HG03108 (cell line): ENCODE results near the gene PTCD1.

Experiments
- ATAC-seq: cut with Tn5 transposase; IDR thresholded peaks from one replicate; pipeline ENCODE4 v1.9.1; 2021; ENCODE audit warnings: moderate library complexity; ENCODE audit not compliant: unreplicated experiment

The PTCD1 gene, protein sequence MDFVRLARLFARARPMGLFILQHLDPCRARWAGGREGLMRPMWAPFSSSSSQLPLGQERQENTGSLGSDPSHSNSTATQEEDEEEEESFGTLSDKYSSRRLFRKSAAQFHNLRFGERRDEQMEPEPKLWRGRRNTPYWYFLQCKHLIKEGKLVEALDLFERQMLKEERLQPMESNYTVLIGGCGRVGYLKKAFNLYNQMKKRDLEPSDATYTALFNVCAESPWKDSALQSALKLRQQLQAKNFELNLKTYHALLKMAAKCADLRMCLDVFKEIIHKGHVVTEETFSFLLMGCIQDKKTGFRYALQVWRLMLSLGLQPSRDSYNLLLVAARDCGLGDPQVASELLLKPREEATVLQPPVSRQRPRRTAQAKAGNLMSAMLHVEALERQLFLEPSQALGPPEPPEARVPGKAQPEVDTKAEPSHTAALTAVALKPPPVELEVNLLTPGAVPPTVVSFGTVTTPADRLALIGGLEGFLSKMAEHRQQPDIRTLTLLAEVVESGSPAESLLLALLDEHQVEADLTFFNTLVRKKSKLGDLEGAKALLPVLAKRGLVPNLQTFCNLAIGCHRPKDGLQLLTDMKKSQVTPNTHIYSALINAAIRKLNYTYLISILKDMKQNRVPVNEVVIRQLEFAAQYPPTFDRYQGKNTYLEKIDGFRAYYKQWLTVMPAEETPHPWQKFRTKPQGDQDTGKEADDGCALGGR

DNA sequence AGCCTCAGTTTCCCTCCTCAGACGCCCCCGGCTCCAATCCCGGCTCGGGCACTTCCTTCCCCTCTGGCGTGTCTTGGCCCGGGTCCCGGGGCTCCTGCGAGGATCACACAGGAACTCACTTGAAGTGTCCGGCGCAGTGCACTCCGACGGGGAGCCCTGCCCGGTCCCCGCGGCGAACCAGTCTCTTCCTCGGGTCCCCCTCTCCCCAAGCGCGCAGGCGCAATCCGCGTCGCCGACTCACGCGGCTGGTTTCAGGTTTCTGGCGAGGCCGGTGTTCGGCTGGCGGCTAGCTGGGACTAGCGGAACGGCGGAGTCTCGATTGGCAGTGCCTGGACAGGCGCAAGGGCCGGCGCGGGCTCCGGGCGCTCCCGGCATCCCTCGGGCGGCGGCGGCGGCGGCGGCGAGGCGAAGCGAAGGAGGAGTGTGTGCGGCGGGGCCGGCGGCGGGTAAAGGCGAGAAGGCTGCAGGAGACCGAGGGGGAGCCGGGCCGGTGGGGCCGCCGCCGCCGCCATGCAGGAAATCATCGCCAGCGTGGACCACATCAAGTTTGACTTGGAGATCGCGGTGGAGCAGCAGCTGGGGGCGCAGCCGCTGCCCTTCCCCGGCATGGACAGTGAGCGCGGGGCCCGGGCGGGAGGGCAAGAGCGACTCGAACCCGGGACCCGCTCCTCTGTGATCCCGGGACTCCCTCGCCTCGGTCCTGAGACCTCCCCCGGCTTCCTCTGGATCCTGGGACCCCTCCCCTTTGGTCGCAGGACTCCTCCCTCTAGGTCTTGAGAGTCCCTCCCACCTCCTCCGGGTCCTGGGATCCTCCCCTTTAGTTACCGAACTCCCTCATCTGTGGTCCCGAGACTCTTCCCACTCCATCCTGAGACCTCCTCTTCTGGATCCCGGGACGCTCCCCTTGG, at the start of gene PTCD1, which contains the start of gene CPSF4:
Gene PTCD1 (minus strand): TSS at position 226 of the 908 bp plus-strand sequence. CDS start 3,556 bp downstream, outside the sequence.
Gene CPSF4 (plus strand): TSS at position 371 of the 908 bp plus-strand sequence. CDS start 140 bp downstream, at position 511.
- peak; percentile 91 for ATAC-seq

DNA sequence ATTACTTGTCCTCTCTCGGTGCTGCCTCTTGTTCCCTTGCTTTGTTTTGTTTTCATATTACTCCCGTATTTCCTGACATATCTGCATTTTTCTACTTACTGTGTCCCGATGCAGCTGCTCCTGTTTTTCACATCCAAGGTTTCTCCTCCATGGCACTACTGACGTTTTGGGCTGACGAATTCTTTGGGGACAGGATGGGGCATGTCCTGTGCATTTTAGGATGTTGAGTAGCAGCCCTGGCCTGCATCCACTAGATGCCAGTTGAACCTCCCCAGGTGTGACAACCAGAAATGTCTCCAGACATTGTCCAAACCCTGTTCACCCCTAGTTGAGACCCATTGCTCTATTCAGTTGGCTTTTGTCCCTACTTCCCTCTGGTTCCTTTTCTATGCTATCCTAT, 46.5 kb upstream of the PTCD1 start:
- ATAC-seq = no peak

DNA sequence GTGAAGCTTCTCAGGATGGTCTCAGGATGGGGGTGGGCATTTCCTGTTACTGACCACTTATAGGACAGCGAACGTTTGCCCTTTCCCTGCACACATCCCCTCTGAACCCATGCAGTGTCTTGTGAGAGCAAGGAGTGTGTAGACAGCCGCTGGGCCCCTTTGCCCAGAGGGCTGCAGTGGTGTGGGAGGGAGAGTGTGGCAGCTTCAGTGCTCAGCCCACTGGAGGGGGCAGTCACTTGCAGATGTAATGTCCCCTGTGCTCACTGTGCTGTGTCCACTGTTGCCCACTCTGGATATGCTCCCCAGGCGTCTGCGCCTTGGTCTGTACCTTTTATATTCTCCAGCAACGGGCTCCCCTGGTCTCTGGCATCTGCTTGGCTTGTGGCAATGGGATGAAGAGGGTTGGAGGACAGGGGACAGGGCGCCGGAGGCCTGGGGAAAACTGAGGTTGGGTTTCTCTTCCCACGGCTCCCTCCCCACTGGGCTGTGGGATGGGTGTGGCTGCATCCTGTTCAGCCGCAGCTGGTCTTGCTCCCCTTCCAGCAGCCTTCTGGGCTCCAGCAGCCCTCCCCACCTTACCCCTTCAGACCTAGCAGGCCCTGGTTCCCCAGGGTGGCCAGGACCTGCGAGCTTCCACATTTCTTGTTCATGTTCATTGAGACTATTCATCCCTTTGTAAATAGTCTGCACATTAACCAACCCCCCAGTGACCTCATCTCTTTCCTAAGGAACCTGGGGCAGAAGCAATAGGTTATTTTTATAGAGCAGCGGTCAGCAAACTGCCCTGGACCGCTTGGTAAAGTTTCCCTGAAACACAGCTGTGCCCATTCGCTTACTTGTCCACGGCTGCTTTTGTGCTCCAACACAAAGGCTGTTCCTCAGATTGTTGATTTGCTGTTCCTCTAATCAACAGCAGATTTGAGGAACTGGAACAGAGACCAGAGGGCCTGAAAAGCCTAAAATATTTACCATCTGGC, 40.2 kb upstream of the PTCD1 start:
- ATAC-seq = no peak

- no peak for ATAC-seq
Measured at GRCh38 chr7:99476107-99476506, 37.5 kb upstream of the PTCD1 start.

- no peak for ATAC-seq
Measured at GRCh38 chr7:99473315-99473596, 34.7 kb upstream of the PTCD1 start.

- peak; percentile 94 for ATAC-seq
Measured at GRCh38 chr7:99472561-99473314, 34.1 kb upstream of the PTCD1 start, which contains the start of gene ZNF789. Gene ZNF789 (plus strand): TSS chr7:99472890. CDS start chr7:99476457, 3,567 bp downstream.

GRCh38 chr7:99469381-99470065, 30.9 kb upstream of the PTCD1 start:
- ATAC-seq = no peak

- ATAC-seq = no peak
Measured at GRCh38 chr7:99468336-99468918, 29.8 kb upstream of the PTCD1 start.

DNA sequence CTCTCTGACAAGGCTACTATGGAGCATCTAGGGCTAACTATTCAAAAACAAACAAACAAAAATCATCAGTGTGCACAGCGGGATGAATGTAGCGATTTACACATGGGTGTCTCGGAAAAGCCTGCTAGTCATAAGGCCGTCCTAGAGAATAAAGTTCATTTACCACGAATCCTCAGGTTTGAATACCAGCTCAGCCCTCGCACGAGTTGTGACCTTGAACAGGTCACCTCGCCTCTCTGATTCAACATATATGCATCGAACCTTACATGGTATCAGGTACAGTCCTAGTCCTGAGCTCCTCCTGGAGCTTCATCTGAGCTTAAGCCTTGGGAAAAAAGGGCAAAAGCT, 26.8 kb upstream of the PTCD1 start:
- ATAC-seq = peak; percentile 9

- ATAC-seq = no peak
Measured at GRCh38 chr7:99461221-99461620, 22.6 kb upstream of the PTCD1 start.

GRCh38 chr7:99460651-99461050, 22.1 kb upstream of the PTCD1 start:
- no peak for ATAC-seq

- ATAC-seq = no peak
Measured at GRCh38 chr7:99459087-99459486, 20.5 kb upstream of the PTCD1 start.

DNA sequence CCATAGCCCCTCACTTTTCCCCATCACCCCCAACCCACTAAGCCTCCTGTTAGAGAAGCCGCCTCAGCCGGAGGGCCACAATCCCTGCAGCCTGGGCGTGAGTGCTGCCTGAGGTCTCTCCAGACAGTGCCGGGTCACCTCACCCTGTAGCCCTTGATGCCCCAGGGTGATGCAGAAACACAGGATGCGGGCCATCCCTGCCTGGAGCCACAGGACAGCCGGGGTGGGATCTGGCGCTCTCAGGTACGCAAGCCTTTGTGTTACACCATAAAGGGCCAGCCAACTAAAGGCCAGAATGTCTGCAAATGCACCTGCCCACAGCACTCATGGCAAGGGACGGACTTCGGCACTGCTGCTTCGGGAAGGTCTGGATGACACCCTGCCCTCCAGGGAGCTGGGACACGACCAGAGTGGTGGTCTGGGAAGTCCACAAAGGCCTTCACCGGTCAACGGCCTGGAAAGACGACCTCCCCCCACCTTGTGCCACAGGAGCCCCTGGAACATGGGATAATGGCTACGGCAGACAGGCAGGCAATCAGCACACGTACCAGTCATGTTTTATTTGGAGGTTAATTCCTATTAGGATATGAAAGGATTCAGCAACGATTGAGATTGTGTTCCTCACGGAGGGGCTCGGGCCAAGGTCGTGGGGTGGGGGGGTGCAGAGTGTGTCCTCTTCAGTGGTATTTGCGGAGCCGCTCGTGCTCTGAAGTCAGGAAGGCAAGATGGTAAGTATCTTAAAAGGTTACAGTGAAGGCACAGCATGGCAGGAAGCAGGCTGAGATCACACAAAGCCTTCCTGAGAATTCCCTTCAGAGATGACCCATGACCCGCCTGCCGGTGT, 19.3 kb upstream of the PTCD1 start:
- no peak for ATAC-seq

GRCh38 chr7:99457050-99457649, 18.6 kb upstream of the PTCD1 start:
- no peak for ATAC-seq

DNA sequence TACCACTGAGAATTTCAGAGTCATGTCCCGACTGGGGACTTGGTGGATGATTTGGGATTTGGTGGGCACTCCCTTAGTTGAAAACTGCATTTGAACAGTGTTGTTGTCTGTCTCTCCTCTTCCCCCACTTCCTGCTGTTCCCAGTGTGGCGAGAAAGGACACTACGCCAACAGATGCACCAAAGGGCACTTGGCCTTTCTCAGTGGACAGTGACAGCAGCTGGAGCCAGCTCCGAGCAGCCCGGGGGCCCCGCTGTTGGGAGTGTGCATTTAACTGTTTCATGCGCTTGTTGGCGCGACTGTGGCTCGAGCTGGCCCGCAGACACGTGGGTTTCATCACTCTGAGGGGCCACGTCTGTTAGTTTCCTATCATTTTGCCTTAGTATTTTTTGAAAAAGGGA, 17.7 kb upstream of the PTCD1 start:
- no peak for ATAC-seq

GRCh38 chr7:99455874-99456273, 17.3 kb upstream of the PTCD1 start:
- no peak for ATAC-seq

DNA sequence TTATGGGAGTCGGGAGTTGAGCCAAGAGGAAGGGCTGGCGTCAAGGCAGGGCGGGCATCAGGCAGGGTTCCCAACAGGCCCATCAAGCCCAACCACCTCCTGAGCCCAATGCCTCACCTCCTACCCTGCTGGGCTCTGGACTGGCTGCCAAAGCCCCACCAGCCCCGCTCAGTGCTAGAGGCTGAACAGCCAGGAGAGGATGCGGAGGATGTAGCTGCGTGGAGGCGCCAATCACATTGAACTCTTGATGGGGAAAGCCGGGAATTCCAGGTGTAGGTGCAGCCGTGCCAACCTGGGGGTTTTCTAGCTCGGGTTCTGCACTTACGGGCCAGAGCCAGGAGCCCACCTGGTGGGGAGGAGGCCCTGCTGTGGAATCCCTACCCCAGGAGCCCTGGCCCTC, 14.5 kb upstream of the PTCD1 start:
- ATAC-seq = no peak
